ENCODE measurements around the gene FXYD1. TPM values are rescaled to one million over a fixed set of nuclear protein-coding genes. Genes with fewer than 3 reads are reported as not detected.

FXYD1 gene
- total and polyA plus RNA-seq, 2 of the 8 experiments (the other 6 are each of a cell fraction or from before 2014, with no cell fraction given) = 1.6 to 8.1 TPM

DNA sequence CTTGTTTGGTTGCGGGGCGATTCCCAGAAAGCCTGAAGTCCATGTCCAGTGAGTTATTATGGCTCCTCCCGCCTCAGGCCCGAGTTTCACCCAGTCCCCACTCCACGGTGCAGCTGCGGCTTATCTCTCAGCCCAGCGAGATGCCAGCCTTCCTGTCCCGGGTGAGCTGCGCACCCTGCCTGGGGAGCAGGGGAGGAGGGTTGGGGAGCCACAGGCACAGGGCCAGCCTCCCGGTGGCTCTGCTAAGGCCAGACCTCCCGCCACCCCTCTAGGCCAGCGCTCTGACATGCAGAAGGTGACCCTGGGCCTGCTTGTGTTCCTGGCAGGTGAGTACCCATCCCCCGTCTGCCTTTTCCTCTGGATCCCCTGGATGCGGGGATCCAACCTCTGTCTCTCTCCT, 19.5 kb upstream of the FXYD1 start (continued):
- TF ChIP-seq PHF8 (conservative IDR thresholded peaks at IDR 0.05; ENCODE audit: low read depth, low read length) (no peak), TCF12 (IDR thresholded peaks at IDR 0.05; ENCODE audit: low read depth, low read length) (no peak)

Data from H1 (cell line).